Ammon's horn (tissue), 1 donor: Measurements from ENCODE around the gene ACTRT1.

Source experiments
- DNase-seq: peaks from one replicate; pipeline ENCODE4 v3.0.0-alpha.2; 2016; ENCODE audit warnings: low spot score

The ACTRT1 gene

GRCh38 chrX:128052303-128052702 lies at the start of gene ACTRT1:
Gene ACTRT1 (minus strand): TSS chrX:128052403. CDS start chrX:128052206, 197 bp downstream.
- DNase-seq: no peak

DNA sequence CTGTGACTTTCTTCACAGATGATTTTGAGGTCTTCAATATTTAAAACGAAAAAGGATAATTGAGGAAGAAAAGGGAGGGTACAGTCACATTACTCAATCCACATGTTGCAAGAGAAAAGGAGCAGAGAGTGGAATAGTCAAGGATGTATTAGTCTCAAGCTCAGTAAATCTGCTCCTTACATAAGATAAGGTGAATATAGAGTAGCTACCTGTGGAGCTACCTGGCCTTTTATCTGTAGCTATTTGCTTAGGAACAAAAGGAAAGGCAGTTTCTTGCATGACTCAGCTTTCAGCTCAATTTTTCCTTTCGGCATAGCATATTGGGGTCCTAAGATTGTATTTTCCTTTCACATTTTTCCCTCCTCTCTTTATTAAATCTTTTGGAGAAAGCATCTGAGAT lies 26.3 kb upstream of the ACTRT1 start:
- DNase-seq: no peak

GRCh38 chrX:128057421-128057820 lies 5.2 kb upstream of the ACTRT1 start:
- DNase-seq: no peak

DNA sequence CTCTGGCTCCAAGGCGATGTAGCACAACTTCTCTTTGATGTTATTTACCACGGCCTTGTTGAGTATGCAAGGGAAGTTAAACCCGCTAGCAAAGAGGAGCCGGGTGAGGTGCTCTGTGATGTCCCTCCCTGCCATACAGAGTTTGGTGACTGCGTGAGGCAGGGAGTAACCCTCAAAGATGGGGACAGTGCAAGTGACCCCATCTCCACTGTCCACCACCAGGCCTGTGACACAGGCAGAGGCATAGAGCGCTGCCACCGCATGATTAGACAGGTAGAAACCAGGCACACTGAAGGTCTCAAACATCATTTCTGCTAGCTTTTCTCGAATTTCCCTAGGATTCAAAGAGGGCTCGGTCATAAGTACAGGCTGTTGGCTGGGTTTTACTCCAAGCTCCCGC lies 677 bp downstream of the ACTRT1 start:
- DNase-seq: no peak

DNA sequence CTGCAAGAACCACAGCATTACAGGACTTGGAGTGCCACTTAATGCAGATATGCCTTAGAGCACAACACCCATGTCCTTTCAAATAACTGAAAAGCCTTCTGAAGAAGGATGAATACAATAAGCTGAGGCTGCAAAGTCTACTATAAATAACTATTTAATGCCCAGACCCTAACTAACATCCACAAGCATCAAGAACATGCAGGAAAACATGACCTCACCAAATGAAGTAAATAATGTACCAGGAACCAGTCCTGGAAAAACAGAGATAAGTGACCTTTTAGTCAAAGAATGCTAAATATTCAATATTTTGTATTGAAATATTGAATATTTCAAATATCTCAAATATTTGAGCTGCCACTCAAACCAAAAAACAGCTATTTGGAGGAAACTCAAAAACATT lies 16.9 kb downstream of the ACTRT1 start:
- no peak for DNase-seq

DNA sequence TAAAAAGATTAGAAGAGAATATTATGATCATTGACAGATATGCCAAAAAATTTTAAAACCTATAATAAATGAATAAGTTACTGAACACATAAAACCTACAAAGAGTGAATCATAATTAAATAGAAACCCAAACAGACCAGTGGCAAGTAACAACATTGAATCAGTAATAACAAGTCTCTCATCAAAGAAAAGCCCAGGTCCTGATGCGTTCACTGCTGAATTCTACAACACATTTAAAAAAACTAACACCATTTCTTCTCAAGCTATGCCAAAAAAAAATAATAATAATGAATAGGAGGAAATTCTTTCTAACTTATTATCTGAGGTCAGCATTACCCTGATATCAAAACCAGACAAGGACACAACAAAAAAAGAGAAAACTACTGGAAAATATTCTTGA lies 30.6 kb downstream of the ACTRT1 start:
- no peak for DNase-seq

DNA sequence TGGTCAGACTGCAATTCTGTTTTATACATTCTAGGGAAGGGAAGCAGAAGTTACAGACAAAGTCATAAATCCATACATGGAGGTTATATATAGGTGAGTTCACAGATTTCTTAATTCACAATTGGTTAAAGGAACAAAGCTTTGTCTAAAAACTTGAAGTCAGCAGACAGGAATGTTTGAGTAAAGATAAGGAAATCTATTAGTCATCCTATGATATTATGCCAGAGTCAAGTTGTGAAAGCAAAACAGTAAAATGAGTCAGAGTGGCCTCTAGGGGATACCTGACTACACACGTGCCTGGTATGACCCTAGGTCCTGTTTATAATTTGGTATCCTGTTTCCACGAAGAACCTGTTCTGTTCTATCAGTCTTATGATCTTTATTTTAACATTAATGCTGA lies 31.5 kb downstream of the ACTRT1 start:
- no peak for DNase-seq

- no peak for DNase-seq
Observed at GRCh38 chrX:128019218-128019617, 33.0 kb downstream of the ACTRT1 start.

DNA sequence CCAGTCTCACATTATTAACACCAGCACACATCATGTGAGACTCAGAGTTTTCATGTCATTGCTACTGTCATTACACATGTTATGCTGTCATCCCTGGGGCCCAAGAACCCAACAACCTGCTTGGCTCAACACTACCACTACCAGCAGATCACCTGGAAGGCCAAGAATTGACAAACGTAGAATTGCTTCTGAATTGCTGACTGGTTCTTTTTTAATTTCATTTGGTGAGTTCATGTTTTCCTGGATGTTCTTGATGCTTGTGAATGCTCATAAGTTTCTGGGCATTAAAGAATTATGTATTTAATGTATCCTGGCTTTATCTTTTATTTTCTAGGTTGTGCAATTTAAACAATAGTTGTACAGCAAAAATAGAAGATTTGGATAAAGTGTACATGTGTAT lies 40.2 kb downstream of the ACTRT1 start:
- DNase-seq: no peak

DNA sequence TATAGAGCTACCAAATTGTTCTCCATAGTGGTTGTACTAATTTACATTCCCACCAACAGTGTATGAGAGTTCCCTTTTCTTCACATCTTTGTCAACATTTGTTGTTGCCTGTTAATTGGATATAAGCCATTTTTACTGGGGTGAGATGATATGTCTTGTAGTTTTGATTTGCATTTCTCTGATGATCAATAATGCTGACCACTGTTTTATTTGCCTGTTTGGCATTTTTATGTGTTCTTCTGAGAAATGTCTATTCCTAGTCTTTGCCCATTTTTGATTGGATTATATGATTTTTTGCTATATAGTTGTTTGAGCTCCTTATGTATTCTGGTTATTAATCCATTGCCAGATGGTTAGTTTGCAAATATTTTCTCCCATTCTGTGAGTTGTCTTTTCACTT lies 44.3 kb downstream of the ACTRT1 start:
- DNase-seq: no peak
